Transverse colon (tissue), 4 donors: ENCODE measurements around the gene PSMG3. TPM values are rescaled to one million over a fixed set of nuclear protein-coding genes. Genes with fewer than 3 reads are reported as not detected.

Experiments used
- DNase-seq: peaks from one replicate; pipeline ENCODE4 v3.0.0-alpha.2; 2019
- H3K27ac ChIP-seq, 4 donors: fragments of 200-600 bp; sonication (generic); 2 replicates each; pipeline ENCODE4 v1.5.1; 2016 to 2018; ENCODE audit warnings: inconsistent platforms in 4 of 4
- H3K27me3 ChIP-seq: fragments of 200-600 bp; sonication (generic); 2 replicates; pipeline ENCODE4 v1.5.1; 2017; ENCODE audit warnings: inconsistent platforms
- H3K36me3 ChIP-seq, 4 donors: fragments of 200-600 bp; sonication (generic); 2 replicates each; pipeline ENCODE4 v1.5.1; 2017 to 2019; ENCODE audit warnings: inconsistent platforms in 4 of 4
- H3K4me1 ChIP-seq, 4 donors: fragments of 200-600 bp; sonication (generic); 2 replicates each; pipeline ENCODE4 v1.5.1; 2017 to 2020; ENCODE audit warnings: inconsistent platforms in 4 of 4
- H3K4me3 ChIP-seq, 4 donors: fragments of 200-600 bp; sonication (generic); 1 replicate in 1 of 4; 2 replicates in 3 of 4; pipeline versions ENCODE4 v1.5.1 to v1.6.1; 2017 to 2019; ENCODE audit warnings: inconsistent platforms in 4 of 4
- H3K9me3 ChIP-seq, 2 donors: fragments of 200-600 bp; sonication (generic); 2 replicates each; pipeline ENCODE4 v1.5.1; 2017 to 2019; ENCODE audit warnings: inconsistent platforms in 2 of 2
- CTCF ChIP-seq, 5 experiments: fragments of 200-600 bp in 3 of 5; fragments of 450-650 bp in 2 of 5; sonication (generic) in 3 of 5; IDR thresholded peaks; 1 replicate in 2 of 5; 2 replicates in 3 of 5; pipeline ENCODE4 v1.5.1; 2016 to 2017; ENCODE audit warnings: antibody characterized with exemption in 5 of 5, inconsistent platforms in 3 of 5, mild to moderate bottlenecking in 2 of 5, moderate library complexity in 1 of 5
- EP300 ChIP-seq: sonication (generic); formaldehyde crosslinking; IDR thresholded peaks from one replicate; pipeline ENCODE4 v1.6.1; 2017; ENCODE audit warnings: antibody characterized with exemption, low read depth
- POLR2A ChIP-seq: fragments of 450-650 bp; IDR thresholded peaks from one replicate; pipeline ENCODE4 v1.6.1; 2016; ENCODE audit warnings: antibody characterized with exemption, mild to moderate bottlenecking, moderate library complexity
- POLR2AphosphoS5 ChIP-seq, 3 donors: sonication (generic); formaldehyde crosslinking; IDR thresholded peaks; one replicate each; pipeline ENCODE4 v1.6.1; 2016; ENCODE audit warnings: antibody characterized with exemption in 3 of 3
- WGBS, 2 donors: methylation state at CpG; one replicate each; pipeline ENCODE4 v1.1.5; 2018; ENCODE audit warnings: low coverage in 1 of 2; 5-methylcytosine and 5-hydroxymethylcytosine counted together
- in situ Hi-C, 4 donors: fragments of 200-750 bp; cut with MboI; loops; one replicate each; pipeline versions ENCODE4 v1.15.0 to v1.15.1; 2017; ENCODE audit warnings: low sequenced_read_pairs in 3 of 4, low pct_ligation_motif_present in 1 of 4, low pct_unique_long_range_greater_than_20kb in 1 of 4
- intact Hi-C: fragments of 100-400 bp; cut with DNase I; formaldehyde crosslinking; loops from one replicate; pipeline ENCODE4 v1.15.1; 2023; ENCODE audit warnings: low total_unique reads
- total RNA-seq, 4 donors: library from RNA; depleted of rRNA; stranded (reverse); fragments of >200 nt; gene quantifications; one replicate each; pipeline ENCODE4 v1.1.0, GENCODE V29; 2016

The PSMG3 gene
- total RNA-seq, 4 donors from 2014 or later = 7.1 to 41.9 (median 27.6) TPM

DNA sequence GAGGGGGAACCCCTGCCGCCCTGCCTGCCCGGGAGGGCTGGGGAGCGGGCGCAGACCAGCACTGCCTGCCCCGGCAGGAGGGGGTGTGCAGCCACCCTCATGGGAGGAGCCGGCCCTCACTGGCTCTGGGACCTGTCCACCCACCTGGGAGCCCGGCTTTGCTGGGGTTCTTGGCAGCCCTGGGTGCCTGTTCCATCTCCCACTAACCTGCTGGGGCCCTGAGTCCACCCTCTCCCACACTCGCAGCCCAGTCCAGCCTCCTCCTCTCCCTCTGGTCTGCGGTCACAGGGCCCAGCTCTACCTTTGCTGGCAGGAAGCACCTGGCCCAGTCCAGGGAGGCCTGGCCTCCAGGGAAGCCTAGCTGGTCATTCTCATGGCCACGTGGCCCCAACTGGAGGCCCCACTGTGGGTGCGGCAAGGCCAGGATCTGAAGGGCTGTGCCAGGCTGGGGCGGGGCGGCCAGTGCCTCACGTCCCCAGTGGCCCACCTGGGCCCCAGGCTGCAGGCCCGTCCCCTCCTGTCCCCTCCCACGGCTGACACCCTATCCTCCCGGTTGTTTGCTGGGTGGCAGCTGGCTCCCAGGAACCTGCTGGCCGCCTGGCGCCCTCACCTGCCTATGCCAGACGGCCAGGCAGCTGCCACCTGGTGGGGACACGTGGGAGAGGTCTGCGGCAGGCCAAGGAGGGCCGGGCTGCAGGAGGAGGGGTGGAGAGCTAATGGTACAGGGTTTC, 13.9 kb downstream of the PSMG3 start, which contains the start of gene TMEM184A:
TMEM184A (minus strand) TSS at position 393 of the 731 bp plus-strand sequence. CDS start 721 bp downstream, outside the sequence.
- no peaks in the 10 kb centered on the region for H3K9me3 ChIP-seq
- peak within 1 kb of the TSS in 3 of 4 donors; percentile 30 to 44 (median 38) for H3K4me3 ChIP-seq
- H3K27ac ChIP-seq = peak within 1 kb of the TSS; percentile 85 to 94 (median 89)
- no peaks in the 10 kb centered on the region for H3K27me3 ChIP-seq
- in situ Hi-C loops (no loop called here), intact Hi-C loops (no loop called here)
- 17 to 29% methylated on average over 1 to 23 of the region's 23 CpGs for WGBS, 2 donors
- H3K4me1 ChIP-seq = peaks cover 0 to 49% (median 30%) of the 10 kb centered on the region in 4 donors
- H3K36me3 ChIP-seq = no peaks in the 10 kb centered on the region
- peak; percentile 93 for DNase-seq
- TF ChIP-seq EP300 (peak; percentile 35), CTCF (IDR thresholded peaks at IDR 0.05) (peak in 4 of 5 experiments; percentile 51 to 91 (median 69)), POLR2AphosphoS5 (IDR thresholded peaks at IDR 0.05) (peak; percentile 94 to 98 (median 98)), POLR2A (peak; percentile 73)

- Histone ChIP-seq H3K27ac (peak overlapping the region; percentile 85 to 94 (median 89)), H3K4me1 (peaks cover 0 to 41% (median 25%) of the 10 kb centered on the region in 4 donors), H3K36me3 (no peaks in the 10 kb centered on the region), H3K4me3 (peak overlapping the region in 3 of 4 donors; percentile 30 to 44 (median 38)), H3K9me3 (no peaks in the 10 kb centered on the region), H3K27me3 (no peaks in the 10 kb centered on the region)
- TF ChIP-seq EP300 = no peak
- peak in 2 of 5 experiments; percentile 20 to 37 for TF ChIP-seq CTCF (IDR thresholded peaks at IDR 0.05)
- TF ChIP-seq POLR2AphosphoS5 (IDR thresholded peaks at IDR 0.05) = peak; percentile 51 to 87 (median 85)
- peak; percentile 51 for TF ChIP-seq POLR2A
- intact Hi-C loops = no loop called here
- DNase-seq = peak; percentile 89
- in situ Hi-C loops = no loop called here
- 24% methylated on average over 30 of the region's 35 CpGs; no CpG with 5 or more reads in 1 of the 2 donors for WGBS, 2 donors
Measured at GRCh38 chr7:1555046-1555812, 14.6 kb downstream of the PSMG3 start.

- in situ Hi-C loops (no loop called here), intact Hi-C loops (no loop called here)
- Histone ChIP-seq H3K36me3 (no peaks in the 10 kb centered on the region), H3K4me3 (peak overlapping the region in 3 of 4 donors; percentile 30 to 44 (median 38)), H3K27ac (peak overlapping the region; percentile 85 to 94 (median 89)), H3K9me3 (no peaks in the 10 kb centered on the region), H3K4me1 (peaks cover 0 to 34% (median 25%) of the 10 kb centered on the region in 4 donors), H3K27me3 (no peaks in the 10 kb centered on the region)
- WGBS, 2 donors = 75% methylated on average over 20 of the region's 20 CpGs; no CpG with 5 or more reads in 1 of the 2 donors
- TF ChIP-seq POLR2AphosphoS5 (IDR thresholded peaks at IDR 0.05) (no peak), POLR2A (no peak), CTCF (IDR thresholded peaks at IDR 0.05) (no peak), EP300 (no peak)
- DNase-seq = no peak
Measured at GRCh38 chr7:1554333-1555045, 15.3 kb downstream of the PSMG3 start.
